OCI-LY7 (cell line): ENCODE data around the gene AMOTL2. TPM values are rescaled to one million over a fixed set of nuclear protein-coding genes. Genes with fewer than 3 reads are reported as not detected.

Source experiments
- BruUV-seq: library from RNA; stranded (reverse); fragments of 400-500 nt; replicated peaks from 2 replicates; lab custom pipeline; 2021; lab: Mats Ljungman, UMichigan
- CTCF ChIA-PET: fragments of 300-600 bp; sonication (Branson Sonifier 250); formaldehyde crosslinking; loops from one replicate; lab custom pipeline; 2022; ENCODE audit warnings: antibody characterized with exemption; ENCODE audit not compliant: unreplicated experiment; lab: Charles Lee
- POLR2A ChIA-PET: fragments of 300-600 bp; sonication (Branson Sonifier 250); formaldehyde crosslinking; loops from one replicate; lab custom pipeline; 2022; ENCODE audit warnings: antibody characterized with exemption; lab: Charles Lee
- DNase-seq: peaks from one replicate; pipeline ENCODE4 v3.0.0-alpha.2; 2015; ENCODE audit warnings: low spot score
- H2AFZ ChIP-seq: fragments of 200-600 bp; sonication (generic), shearing (Covaris generic); 2 replicates; pipeline ENCODE4 v1.6.1; 2014; ENCODE audit warnings: mild to moderate bottlenecking, antibody characterized with exemption, low read length, moderate library complexity
- H3K27ac ChIP-seq: fragments of 200-600 bp; sonication (generic); 2 replicates; pipeline ENCODE4 v1.5.1; 2014; ENCODE audit warnings: mixed run types, low read depth, mild to moderate bottlenecking, moderate library complexity, low read length, inconsistent platforms; ENCODE audit not compliant: poor library complexity, severe bottlenecking
- H3K36me3 ChIP-seq: fragments of 200-600 bp; sonication (generic); 2 replicates; pipeline ENCODE4 v1.6.1; 2014; ENCODE audit warnings: mild to moderate bottlenecking, antibody characterized with exemption, low read length, moderate library complexity, mixed read lengths; ENCODE audit not compliant: insufficient read depth
- H3K4me1 ChIP-seq: fragments of 200-600 bp; sonication (generic); 2 replicates; pipeline ENCODE4 v1.5.1; 2014; ENCODE audit warnings: mild to moderate bottlenecking, low read length; ENCODE audit not compliant: insufficient read depth, poor library complexity, severe bottlenecking
- H3K4me2 ChIP-seq: fragments of 200-600 bp; sonication (generic); 2 replicates; pipeline ENCODE4 v1.6.1; 2014; ENCODE audit warnings: mild to moderate bottlenecking, low read length
- H3K4me3 ChIP-seq: fragments of 200-600 bp; sonication (generic); 2 replicates; pipeline ENCODE4 v1.5.1; 2014; ENCODE audit warnings: mild to moderate bottlenecking, low read depth, low read length; ENCODE audit not compliant: poor library complexity, severe bottlenecking
- H3K79me2 ChIP-seq: fragments of 200-600 bp; sonication (generic); 2 replicates; pipeline ENCODE4 v1.6.1; 2016; ENCODE audit warnings: low read depth, mild to moderate bottlenecking, low read length, moderate library complexity, mixed read lengths; ENCODE audit not compliant: insufficient read depth
- H3K9me2 ChIP-seq: fragments of 200-600 bp; sonication (generic); 2 replicates; pipeline ENCODE4 v1.6.1; 2016; ENCODE audit warnings: mild to moderate bottlenecking, low read length, mixed read lengths; ENCODE audit not compliant: insufficient read depth
- H3K9me3 ChIP-seq: fragments of 200-600 bp; sonication (generic); 2 replicates; pipeline ENCODE4 v1.6.1; 2014; ENCODE audit warnings: mild to moderate bottlenecking, mixed run types, low read length, mixed read lengths
- H4K20me1 ChIP-seq: fragments of 200-600 bp; sonication (generic); 2 replicates; pipeline ENCODE4 v1.6.1; 2014; ENCODE audit warnings: mild to moderate bottlenecking, antibody characterized with exemption, low read length, moderate library complexity, mixed read lengths; ENCODE audit not compliant: insufficient read depth
- EZH2phosphoT487 ChIP-seq: fragments of 200-600 bp; sonication (generic); IDR thresholded peaks from 2 replicates; pipeline ENCODE4 v1.6.1; 2018; ENCODE audit warnings: low read depth, borderline replicate concordance, mild to moderate bottlenecking, mixed run types, antibody characterized with exemption, low read length, moderate library complexity, mixed read lengths
- intact Hi-C: fragments of 100-400 bp; cut with micrococcal nuclease; formaldehyde crosslinking; loops from one replicate; pipeline ENCODE4 v1.10.0; 2022; ENCODE audit not compliant: unreplicated experiment
- total RNA-seq, 2 experiments: library from RNA; depleted of rRNA in 1 of 2; stranded (reverse); fragments of >200 nt in 1 of 2; shearing (Covaris generic) in 1 of 2; gene quantifications; 2 replicates each; pipeline ENCODE4 v1.2.3, GENCODE V29; 2014 to 2022
- TF ChIP-seq, protein P1 (sequence below): fragments of 200-600 bp; sonication (generic); conservative IDR thresholded peaks from 2 replicates; pipeline ENCODE4 v1.5.1; 2014; ENCODE audit warnings: mild to moderate bottlenecking, antibody characterized with exemption, low read length, moderate library complexity, mixed read lengths

The AMOTL2 gene
- total RNA-seq, 2 experiments from 2014 or later = not detected

- H3K9me2 ChIP-seq = no peaks in the 10 kb centered on the region
- H3K9me3 ChIP-seq = no peaks in the 10 kb centered on the region
- no TSS peak for BruUV-seq
- POLR2A ChIA-PET = interaction anchor here (0.8 kb wide), 1 partner anchor 55 kb away, joined by 3 read pairs; no protein-coding TSS in a partner anchor
- TF ChIP-seq, protein P1, sequence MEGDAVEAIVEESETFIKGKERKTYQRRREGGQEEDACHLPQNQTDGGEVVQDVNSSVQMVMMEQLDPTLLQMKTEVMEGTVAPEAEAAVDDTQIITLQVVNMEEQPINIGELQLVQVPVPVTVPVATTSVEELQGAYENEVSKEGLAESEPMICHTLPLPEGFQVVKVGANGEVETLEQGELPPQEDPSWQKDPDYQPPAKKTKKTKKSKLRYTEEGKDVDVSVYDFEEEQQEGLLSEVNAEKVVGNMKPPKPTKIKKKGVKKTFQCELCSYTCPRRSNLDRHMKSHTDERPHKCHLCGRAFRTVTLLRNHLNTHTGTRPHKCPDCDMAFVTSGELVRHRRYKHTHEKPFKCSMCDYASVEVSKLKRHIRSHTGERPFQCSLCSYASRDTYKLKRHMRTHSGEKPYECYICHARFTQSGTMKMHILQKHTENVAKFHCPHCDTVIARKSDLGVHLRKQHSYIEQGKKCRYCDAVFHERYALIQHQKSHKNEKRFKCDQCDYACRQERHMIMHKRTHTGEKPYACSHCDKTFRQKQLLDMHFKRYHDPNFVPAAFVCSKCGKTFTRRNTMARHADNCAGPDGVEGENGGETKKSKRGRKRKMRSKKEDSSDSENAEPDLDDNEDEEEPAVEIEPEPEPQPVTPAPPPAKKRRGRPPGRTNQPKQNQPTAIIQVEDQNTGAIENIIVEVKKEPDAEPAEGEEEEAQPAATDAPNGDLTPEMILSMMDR = no peak
- no peak for TF ChIP-seq EZH2phosphoT487
- H3K36me3 ChIP-seq = no peaks in the 10 kb centered on the region
- DNase-seq = no peak
- CTCF ChIA-PET = no interaction called here
- H3K4me3 ChIP-seq = no peak overlapping the region
- no peaks in the 10 kb centered on the region for H3K4me1 ChIP-seq
- no peaks in the 10 kb centered on the region for H3K79me2 ChIP-seq
- intact Hi-C loops = no loop called here
- H2AFZ ChIP-seq = no peak overlapping the region
- H3K27ac ChIP-seq = no peak overlapping the region
- no peak overlapping the region for H3K4me2 ChIP-seq
- H4K20me1 ChIP-seq = no peaks in the 10 kb centered on the region
These were observed 41.9 kb downstream of the AMOTL2 start for GRCh38 chr3:134332344-134332743.

DNA sequence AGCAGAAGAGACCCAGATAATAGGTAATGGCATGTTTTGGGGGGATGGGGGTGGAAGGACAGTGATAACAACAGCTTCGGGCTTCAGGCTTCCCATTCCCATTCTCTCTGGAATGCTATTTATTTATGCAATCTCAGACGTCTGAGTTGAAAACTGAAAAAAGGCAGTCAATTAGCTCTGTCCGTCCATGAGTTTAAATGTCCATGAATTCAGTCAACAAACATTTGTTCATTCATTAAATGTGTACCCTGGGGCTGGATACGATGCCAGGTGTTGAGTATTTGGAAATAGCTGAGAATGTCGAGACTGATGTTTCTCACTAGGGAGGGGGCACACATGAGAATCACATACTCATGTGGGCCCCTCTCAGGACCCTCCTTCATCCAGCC is 42.4 kb downstream of the AMOTL2 start:
- POLR2A ChIA-PET = interaction anchor here (0.8 kb wide), 1 partner anchor 55 kb away, joined by 3 read pairs; no protein-coding TSS in a partner anchor
- Histone ChIP-seq H3K27ac (no peak overlapping the region), H3K9me2 (no peaks in the 10 kb centered on the region), H3K36me3 (no peaks in the 10 kb centered on the region), H3K9me3 (no peaks in the 10 kb centered on the region), H2AFZ (no peak overlapping the region), H3K4me2 (no peak overlapping the region), H3K4me3 (no peak overlapping the region), H3K4me1 (no peaks in the 10 kb centered on the region), H4K20me1 (no peaks in the 10 kb centered on the region), H3K79me2 (no peaks in the 10 kb centered on the region)
- no peak for DNase-seq
- no TSS peak for BruUV-seq
- intact Hi-C loops = no loop called here
- TF ChIP-seq, protein P1 = no peak
- no peak for TF ChIP-seq EZH2phosphoT487
- CTCF ChIA-PET = no interaction called here

GRCh38 chr3:134330883-134331810 is 43.1 kb downstream of the AMOTL2 start:
- TF ChIP-seq, protein P1 = no peak
- TF ChIP-seq EZH2phosphoT487 = no peak
- intact Hi-C loops = no loop called here
- Histone ChIP-seq H3K4me2 (no peak overlapping the region), H4K20me1 (no peaks in the 10 kb centered on the region), H3K4me1 (no peaks in the 10 kb centered on the region), H3K36me3 (no peaks in the 10 kb centered on the region), H3K27ac (no peak overlapping the region), H3K4me3 (no peak overlapping the region), H3K9me3 (no peaks in the 10 kb centered on the region), H3K9me2 (no peaks in the 10 kb centered on the region), H2AFZ (no peak overlapping the region), H3K79me2 (no peaks in the 10 kb centered on the region)
- no TSS peak for BruUV-seq
- CTCF ChIA-PET = no interaction called here
- no peak for DNase-seq
- POLR2A ChIA-PET = no interaction called here
